Upper lobe of left lung (tissue), 4 donors: ENCODE data around the gene MARCHF4.

Source experiments
- EP300 ChIP-seq, 4 donors: sonication (generic); formaldehyde crosslinking; IDR thresholded peaks; one replicate each; pipeline ENCODE4 v1.5.1; 2017; ENCODE audit warnings: antibody characterized with exemption in 4 of 4, control low read depth in 2 of 4
- POLR2A ChIP-seq, 4 donors: fragments of 450-650 bp; IDR thresholded peaks; one replicate each; pipeline ENCODE4 v1.5.1; 2016 to 2017; ENCODE audit warnings: antibody characterized with exemption in 4 of 4, mild to moderate bottlenecking in 2 of 4
- POLR2AphosphoS5 ChIP-seq, 2 donors: sonication (generic); formaldehyde crosslinking; IDR thresholded peaks; one replicate each; pipeline ENCODE4 v1.5.1; 2017; ENCODE audit warnings: antibody characterized with exemption in 2 of 2
- TF ChIP-seq, protein P1 (sequence below), 6 experiments: fragments of 450-650 bp in 4 of 6; fragments of 200-600 bp in 2 of 6; sonication (generic) in 2 of 6; IDR thresholded peaks; one replicate each; pipeline ENCODE4 v1.5.1; 2016 to 2019; ENCODE audit warnings: antibody characterized with exemption in 6 of 6

DNA sequence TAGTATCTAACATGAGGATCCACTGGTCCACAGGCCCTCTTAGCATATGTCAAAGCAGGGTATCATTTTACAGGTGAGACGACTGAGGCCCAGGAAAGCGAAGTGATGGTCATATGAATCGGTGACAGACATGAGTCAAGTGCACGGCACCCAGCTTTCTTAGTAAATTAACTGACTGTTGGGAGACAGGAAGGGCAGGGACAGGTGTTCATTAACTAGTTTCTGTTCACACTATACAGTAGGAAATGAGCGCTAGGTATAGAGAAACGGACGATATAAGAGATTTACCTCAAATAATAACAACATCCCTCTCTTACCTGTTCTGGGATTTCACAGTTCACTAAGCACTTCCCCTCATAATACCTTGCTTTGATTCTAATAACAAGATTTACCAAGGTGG, 38.3 kb upstream of the MARCHF4 start:
- TF ChIP-seq, protein P1, sequence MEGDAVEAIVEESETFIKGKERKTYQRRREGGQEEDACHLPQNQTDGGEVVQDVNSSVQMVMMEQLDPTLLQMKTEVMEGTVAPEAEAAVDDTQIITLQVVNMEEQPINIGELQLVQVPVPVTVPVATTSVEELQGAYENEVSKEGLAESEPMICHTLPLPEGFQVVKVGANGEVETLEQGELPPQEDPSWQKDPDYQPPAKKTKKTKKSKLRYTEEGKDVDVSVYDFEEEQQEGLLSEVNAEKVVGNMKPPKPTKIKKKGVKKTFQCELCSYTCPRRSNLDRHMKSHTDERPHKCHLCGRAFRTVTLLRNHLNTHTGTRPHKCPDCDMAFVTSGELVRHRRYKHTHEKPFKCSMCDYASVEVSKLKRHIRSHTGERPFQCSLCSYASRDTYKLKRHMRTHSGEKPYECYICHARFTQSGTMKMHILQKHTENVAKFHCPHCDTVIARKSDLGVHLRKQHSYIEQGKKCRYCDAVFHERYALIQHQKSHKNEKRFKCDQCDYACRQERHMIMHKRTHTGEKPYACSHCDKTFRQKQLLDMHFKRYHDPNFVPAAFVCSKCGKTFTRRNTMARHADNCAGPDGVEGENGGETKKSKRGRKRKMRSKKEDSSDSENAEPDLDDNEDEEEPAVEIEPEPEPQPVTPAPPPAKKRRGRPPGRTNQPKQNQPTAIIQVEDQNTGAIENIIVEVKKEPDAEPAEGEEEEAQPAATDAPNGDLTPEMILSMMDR (IDR thresholded peaks at IDR 0.05), result no peak
- TF ChIP-seq EP300 (IDR thresholded peaks at IDR 0.05) (no peak), POLR2AphosphoS5 (IDR thresholded peaks at IDR 0.05) (no peak), POLR2A (IDR thresholded peaks at IDR 0.05) (no peak)
